Testis (tissue), 2 donors: ENCODE data around the gene VMP1.
"Not testable (repeated sequence)": the region's sequence is repeated elsewhere in the genome, so short reads cannot be mapped to it uniquely, and the experiment has no call there.

ENCODE experiments used
- CTCF ChIP-seq, 3 experiments: fragments of 450-650 bp in 2 of 3; fragments of 200-600 bp in 1 of 3; sonication (generic) in 1 of 3; IDR thresholded peaks; one replicate each; pipeline ENCODE4 v1.5.1; 2016 to 2019; ENCODE audit warnings: antibody characterized with exemption in 3 of 3, mild to moderate bottlenecking in 2 of 3, moderate library complexity in 1 of 3
- POLR2A ChIP-seq: fragments of 450-650 bp; IDR thresholded peaks from one replicate; pipeline ENCODE4 v1.6.1; 2017; ENCODE audit warnings: antibody characterized with exemption, mild to moderate bottlenecking, moderate library complexity

GRCh38 chr17:59758998-59759651 lies 51.7 kb downstream of the VMP1 start:
- not testable (repeated sequence) for TF ChIP-seq CTCF (IDR thresholded peaks at IDR 0.05); POLR2A
